OCI-LY3 (cell line): ENCODE measurements around the gene PLRG1.

Experiments
- H2AFZ ChIP-seq: fragments of 200-600, 300-600 bp; shearing (Covaris generic); 2 replicates; pipeline ENCODE4 v1.6.0; 2014; ENCODE audit warnings: antibody characterized with exemption, low read depth, low read length
- H3K27ac ChIP-seq: fragments of 200-600, 300-600 bp; sonication (generic); 2 replicates; pipeline ENCODE4 v1.5.1; 2014; ENCODE audit warnings: mild to moderate bottlenecking, low read length, moderate library complexity, mixed read lengths
- H3K27me3 ChIP-seq: fragments of 200-600, 300-600 bp; sonication (generic); 2 replicates; pipeline ENCODE4 v1.6.1; 2014; ENCODE audit warnings: low read depth, low read length, mixed read lengths
- H3K36me3 ChIP-seq: fragments of 200-600, 300-600 bp; sonication (generic); replicated peaks from 2 replicates; pipeline ENCODE3; 2014; ENCODE audit warnings: low read depth, low read length, mixed read lengths
- H3K4me1 ChIP-seq: fragments of 300-600, 200-600 bp; sonication (generic); 2 replicates; pipeline ENCODE4 v1.6.1; 2014; ENCODE audit warnings: low read length, mixed read lengths
- H3K4me2 ChIP-seq: fragments of 200-600, 300-600 bp; sonication (generic); 2 replicates; pipeline ENCODE4 v1.6.1; 2014; ENCODE audit warnings: low read length, mixed read lengths
- H3K4me3 ChIP-seq: fragments of 300-600, 200-600 bp; sonication (generic); 2 replicates; pipeline ENCODE4 v1.5.1; 2014; ENCODE audit warnings: antibody characterized with exemption, mild to moderate bottlenecking, low read length, moderate library complexity
- H3K79me2 ChIP-seq: fragments of 300-600, 200-600 bp; shearing (Covaris generic); 2 replicates; pipeline ENCODE4 v1.6.1; 2014; ENCODE audit warnings: mild to moderate bottlenecking, low read length, mixed read lengths
- H3K9ac ChIP-seq: fragments of 300-600, 200-600 bp; shearing (Covaris generic); 2 replicates; pipeline ENCODE4 v1.6.0; 2014; ENCODE audit warnings: mild to moderate bottlenecking, low read length, moderate library complexity
- H3K9me3 ChIP-seq: fragments of 200-600, 300-600 bp; shearing (Covaris generic); 2 replicates; pipeline ENCODE4 v1.6.1; 2014; ENCODE audit warnings: low read length, mixed read lengths; ENCODE audit not compliant: insufficient read depth
- H4K20me1 ChIP-seq: fragments of 200-600, 300-600 bp; sonication (generic); 2 replicates; pipeline ENCODE4 v1.6.1; 2016; ENCODE audit warnings: low read length, mixed read lengths; ENCODE audit not compliant: insufficient read depth
- EZH2phosphoT487 ChIP-seq: fragments of 200-600 bp; shearing (Covaris generic); IDR thresholded peaks from 2 replicates; pipeline ENCODE4 v1.6.1; 2018; ENCODE audit warnings: antibody characterized with exemption, mixed run types, low read depth
- TF ChIP-seq, protein P1 (sequence below): fragments of 200-600, 300-600 bp; sonication (generic); IDR thresholded peaks from 2 replicates; pipeline ENCODE4 v1.5.1; 2014; ENCODE audit warnings: antibody characterized with exemption, low read length, low read depth

Gene PLRG1

DNA sequence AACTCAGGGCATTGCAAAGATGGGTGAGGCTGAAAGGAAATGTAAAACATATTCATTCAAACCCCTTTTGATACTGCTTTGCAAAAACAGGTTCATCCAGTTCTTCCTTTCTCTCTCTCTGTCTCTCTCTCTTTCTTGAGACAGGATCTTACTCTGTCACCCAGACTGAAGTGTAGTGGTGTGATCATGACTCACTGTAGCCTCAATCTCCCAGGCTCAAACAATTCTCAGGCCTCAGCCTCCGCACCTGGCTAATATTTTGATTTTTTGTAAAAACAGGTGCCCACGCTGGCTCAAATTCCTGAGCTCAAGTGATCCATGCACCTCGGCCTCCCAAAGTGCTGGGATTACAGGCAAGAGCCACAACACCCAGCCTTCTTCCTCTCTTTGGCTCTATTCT lies 43.0 kb downstream of the PLRG1 start:
- Histone ChIP-seq H3K4me2 (no peak overlapping the region), H3K27ac (no peak overlapping the region), H3K9me3 (no peaks in the 10 kb centered on the region), H3K4me3 (no peak overlapping the region), H3K36me3 (no peaks in the 10 kb centered on the region), H3K79me2 (no peaks in the 10 kb centered on the region), H3K27me3 (peaks cover 60% of the 10 kb centered on the region), H3K4me1 (peaks cover under 1% of the 10 kb centered on the region), H4K20me1 (no peaks in the 10 kb centered on the region), H3K9ac (no peak overlapping the region), H2AFZ (no peak overlapping the region)
- TF ChIP-seq, protein P1, sequence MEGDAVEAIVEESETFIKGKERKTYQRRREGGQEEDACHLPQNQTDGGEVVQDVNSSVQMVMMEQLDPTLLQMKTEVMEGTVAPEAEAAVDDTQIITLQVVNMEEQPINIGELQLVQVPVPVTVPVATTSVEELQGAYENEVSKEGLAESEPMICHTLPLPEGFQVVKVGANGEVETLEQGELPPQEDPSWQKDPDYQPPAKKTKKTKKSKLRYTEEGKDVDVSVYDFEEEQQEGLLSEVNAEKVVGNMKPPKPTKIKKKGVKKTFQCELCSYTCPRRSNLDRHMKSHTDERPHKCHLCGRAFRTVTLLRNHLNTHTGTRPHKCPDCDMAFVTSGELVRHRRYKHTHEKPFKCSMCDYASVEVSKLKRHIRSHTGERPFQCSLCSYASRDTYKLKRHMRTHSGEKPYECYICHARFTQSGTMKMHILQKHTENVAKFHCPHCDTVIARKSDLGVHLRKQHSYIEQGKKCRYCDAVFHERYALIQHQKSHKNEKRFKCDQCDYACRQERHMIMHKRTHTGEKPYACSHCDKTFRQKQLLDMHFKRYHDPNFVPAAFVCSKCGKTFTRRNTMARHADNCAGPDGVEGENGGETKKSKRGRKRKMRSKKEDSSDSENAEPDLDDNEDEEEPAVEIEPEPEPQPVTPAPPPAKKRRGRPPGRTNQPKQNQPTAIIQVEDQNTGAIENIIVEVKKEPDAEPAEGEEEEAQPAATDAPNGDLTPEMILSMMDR, result no peak
- TF ChIP-seq EZH2phosphoT487, result no peak

DNA sequence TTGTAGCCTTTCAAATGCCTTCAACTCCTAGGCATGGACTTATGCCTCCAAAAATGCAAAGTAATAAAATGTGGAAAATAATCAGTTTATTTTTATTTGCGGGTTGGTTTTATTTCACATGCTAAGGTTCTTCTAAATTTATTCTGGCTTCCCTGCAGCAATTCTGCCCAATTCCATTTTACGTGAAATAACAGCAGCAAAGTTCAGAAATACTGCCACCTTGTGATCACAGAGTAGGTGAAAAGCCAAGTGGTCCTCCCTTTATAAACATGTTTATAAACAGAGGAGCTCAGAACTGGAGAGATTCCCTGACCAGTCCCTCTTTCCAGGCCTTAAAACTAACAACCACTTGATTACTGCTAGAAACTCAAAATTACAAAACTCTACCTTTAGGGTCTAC lies 43.9 kb downstream of the PLRG1 start:
- no peaks in the 10 kb centered on the region for H3K36me3 ChIP-seq
- no peak overlapping the region for H3K4me2 ChIP-seq
- no peak for TF ChIP-seq EZH2phosphoT487
- TF ChIP-seq, protein P1, result peak; percentile 96
- no peak overlapping the region for H3K4me3 ChIP-seq
- peaks cover 67% of the 10 kb centered on the region for H3K27me3 ChIP-seq
- H3K9ac ChIP-seq, result no peak overlapping the region
- no peak overlapping the region for H3K27ac ChIP-seq
- no peaks in the 10 kb centered on the region for H3K9me3 ChIP-seq
- H3K79me2 ChIP-seq, result no peaks in the 10 kb centered on the region
- H2AFZ ChIP-seq, result no peak overlapping the region
- no peaks in the 10 kb centered on the region for H4K20me1 ChIP-seq
- H3K4me1 ChIP-seq, result no peaks in the 10 kb centered on the region

DNA sequence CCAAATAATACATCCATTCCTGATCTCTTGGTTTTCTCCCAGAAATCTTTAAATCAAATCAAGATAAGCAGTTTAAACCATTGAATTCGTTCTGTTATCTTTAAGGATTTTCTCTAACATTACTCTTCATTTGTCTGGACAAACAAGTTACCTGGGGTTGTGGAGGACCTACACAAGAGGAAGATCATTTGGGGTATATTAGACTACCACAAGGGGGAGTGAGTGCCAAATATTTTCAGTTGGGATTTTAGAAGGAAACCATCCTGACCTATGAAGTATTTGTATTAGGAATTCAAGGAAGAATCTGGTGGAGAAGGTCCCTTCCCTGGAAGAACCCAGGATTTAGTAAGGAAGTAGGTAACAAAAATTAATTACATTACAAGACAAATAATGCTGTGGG lies 46.6 kb downstream of the PLRG1 start:
- Histone ChIP-seq H3K36me3 (no peaks in the 10 kb centered on the region), H2AFZ (no peak overlapping the region), H4K20me1 (no peaks in the 10 kb centered on the region), H3K9me3 (no peaks in the 10 kb centered on the region), H3K79me2 (no peaks in the 10 kb centered on the region), H3K4me3 (no peak overlapping the region), H3K27me3 (peaks cover 83% of the 10 kb centered on the region), H3K4me1 (no peaks in the 10 kb centered on the region), H3K4me2 (no peak overlapping the region), H3K9ac (no peak overlapping the region), H3K27ac (no peak overlapping the region)
- TF ChIP-seq, protein P1, result peak; percentile 87
- no peak for TF ChIP-seq EZH2phosphoT487

DNA sequence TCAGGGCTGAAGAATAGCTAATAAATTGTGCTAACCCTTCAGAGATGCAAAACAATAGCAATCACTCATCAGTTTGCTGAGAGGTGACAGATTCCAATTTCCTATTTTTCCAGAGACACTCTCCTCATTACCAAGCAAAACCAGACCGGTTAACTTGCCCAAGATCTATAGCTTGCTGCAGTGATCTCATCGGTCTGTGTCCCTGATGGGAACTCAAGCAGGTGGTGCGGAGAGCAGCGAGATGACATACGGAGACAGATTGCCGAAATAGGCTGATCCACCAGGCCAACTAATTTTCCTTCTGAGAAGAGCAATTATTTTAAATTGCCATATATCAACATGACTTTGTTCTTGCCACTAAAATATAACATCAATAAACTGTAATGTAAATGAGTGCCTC lies 48.1 kb downstream of the PLRG1 start:
- Histone ChIP-seq H3K27ac (no peak overlapping the region), H3K9ac (no peak overlapping the region), H3K4me1 (no peaks in the 10 kb centered on the region), H3K36me3 (no peaks in the 10 kb centered on the region), H3K4me3 (no peak overlapping the region), H3K79me2 (no peaks in the 10 kb centered on the region), H4K20me1 (no peaks in the 10 kb centered on the region), H3K9me3 (no peaks in the 10 kb centered on the region), H2AFZ (no peak overlapping the region), H3K27me3 (peaks cover 83% of the 10 kb centered on the region), H3K4me2 (no peak overlapping the region)
- TF ChIP-seq, protein P1, result no peak
- no peak for TF ChIP-seq EZH2phosphoT487
